Fibroblast of peridontal ligament (primary cell): ENCODE results near the gene MYL3.

ENCODE experiments used
- DNase-seq: peaks from one replicate; pipeline ENCODE4 v3.0.0-alpha.2; 2010; ENCODE audit errors: extremely low read depth

MYL3 gene

GRCh38 chr3:46865546-46865945, 2.3 kb upstream of the MYL3 start:
- no peak for DNase-seq

- peak; percentile 45 for DNase-seq
Observed at GRCh38 chr3:46865031-46865507, 1.8 kb upstream of the MYL3 start.

GRCh38 chr3:46864061-46864881, 1.0 kb upstream of the MYL3 start:
- no peak for DNase-seq

- no peak for DNase-seq
Observed at GRCh38 chr3:46862369-46863025, 747 bp downstream of the MYL3 start.

- DNase-seq, result no peak
Observed at GRCh38 chr3:46861605-46862368, 1.5 kb downstream of the MYL3 start.

GRCh38 chr3:46860810-46861604, 2.2 kb downstream of the MYL3 start:
- DNase-seq, result no peak

GRCh38 chr3:46860017-46860809, 3.0 kb downstream of the MYL3 start:
- DNase-seq, result no peak

- DNase-seq, result no peak
Observed at GRCh38 chr3:46859001-46859710, 4.1 kb downstream of the MYL3 start.

GRCh38 chr3:46858456-46858855, 4.8 kb downstream of the MYL3 start:
- DNase-seq, result no peak

- DNase-seq, result no peak
Observed at GRCh38 chr3:46857485-46858341, 5.5 kb downstream of the MYL3 start.

GRCh38 chr3:46856576-46857471, 6.4 kb downstream of the MYL3 start:
- DNase-seq, result no peak

- DNase-seq, result no peak
Observed at GRCh38 chr3:46854555-46854991, 8.7 kb downstream of the MYL3 start.

GRCh38 chr3:46853441-46854415, 9.5 kb downstream of the MYL3 start:
- DNase-seq, result no peak

GRCh38 chr3:46852839-46853355, 10.3 kb downstream of the MYL3 start:
- no peak for DNase-seq

GRCh38 chr3:46852334-46852720, 10.9 kb downstream of the MYL3 start:
- DNase-seq, result no peak
